GM12878 (cell line): Measurements from ENCODE around the gene ALCAM. TPM values are rescaled to one million over a fixed set of nuclear protein-coding genes. Genes with fewer than 3 reads are reported as not detected.

Experiments
- BHLHE40 ChIP-seq, 2 experiments: fragments of 450-650 bp in 1 of 2; IDR thresholded peaks; 2 replicates each; pipeline ENCODE4 v1.6.1; 2011 to 2017; ENCODE audit warnings: low read depth in 2 of 2, borderline replicate concordance in 1 of 2, improper control_type of control experiment in 1 of 2, low read length in 1 of 2, mild to moderate bottlenecking in 1 of 2
- HDAC2 ChIP-seq: fragments of 200-600 bp; sonication (generic); IDR thresholded peaks from 2 replicates; pipeline ENCODE4 v1.6.1; 2017
- NR2C2 ChIP-seq: IDR thresholded peaks from 2 replicates; pipeline ENCODE4 v1.6.1; 2011; ENCODE audit warnings: borderline replicate concordance, low read depth; ENCODE audit not compliant: control insufficient read depth, insufficient read length
- polyA plus RNA-seq, 11 experiments: library from polyadenylated mRNA; depleted of rRNA in 4 of 11; unstranded in 6 of 11; stranded (reverse) in 5 of 11; fragments of >200 nt; fragmentation: Nextera tagmentation in 4 of 11; fragmentation: Illumina TruSeq in 1 of 11; extraction: Ambion mirVana in 4 of 11; extraction: Trizol in 1 of 11; gene quantifications; 1 replicate in 1 of 11; 2 replicates in 10 of 11; pipeline versions ENCODE4 v1.2.1 to v1.2.3, GENCODE V29; 2011 to 2016; ENCODE audit warnings: inconsistent platforms in 2 of 11, missing spikeins in 2 of 11, low read depth in 1 of 11
- total RNA-seq, 4 experiments: library from RNA; depleted of rRNA in 3 of 4; stranded (reverse); fragments of >200 nt in 3 of 4; fragmentation: Illumina TruSeq in 1 of 4; extraction: Trizol in 1 of 4; gene quantifications; 2 replicates each; pipeline versions ENCODE4 v1.2.1 to v1.2.3, GENCODE V29; 2013 to 2021
- TF ChIP-seq, protein P1 (sequence below): fragments of 150-350 bp; IDR thresholded peaks from 2 replicates; pipeline ENCODE4 v1.6.1; 2016; ENCODE audit warnings: low read depth, low read length
- TF ChIP-seq, protein P2 (sequence below): fragments of 450-650 bp; formaldehyde crosslinking; IDR thresholded peaks from 2 replicates; pipeline ENCODE4 v1.5.0; 2022; ENCODE audit warnings: mild to moderate bottlenecking, missing genetic modification characterization

Gene ALCAM
- total and polyA plus RNA-seq, 10 of the 15 experiments (the other 5 are each of a cell fraction or from before 2014, with no cell fraction given), result 12.2 to 54.2 (median 32.6) TPM

DNA sequence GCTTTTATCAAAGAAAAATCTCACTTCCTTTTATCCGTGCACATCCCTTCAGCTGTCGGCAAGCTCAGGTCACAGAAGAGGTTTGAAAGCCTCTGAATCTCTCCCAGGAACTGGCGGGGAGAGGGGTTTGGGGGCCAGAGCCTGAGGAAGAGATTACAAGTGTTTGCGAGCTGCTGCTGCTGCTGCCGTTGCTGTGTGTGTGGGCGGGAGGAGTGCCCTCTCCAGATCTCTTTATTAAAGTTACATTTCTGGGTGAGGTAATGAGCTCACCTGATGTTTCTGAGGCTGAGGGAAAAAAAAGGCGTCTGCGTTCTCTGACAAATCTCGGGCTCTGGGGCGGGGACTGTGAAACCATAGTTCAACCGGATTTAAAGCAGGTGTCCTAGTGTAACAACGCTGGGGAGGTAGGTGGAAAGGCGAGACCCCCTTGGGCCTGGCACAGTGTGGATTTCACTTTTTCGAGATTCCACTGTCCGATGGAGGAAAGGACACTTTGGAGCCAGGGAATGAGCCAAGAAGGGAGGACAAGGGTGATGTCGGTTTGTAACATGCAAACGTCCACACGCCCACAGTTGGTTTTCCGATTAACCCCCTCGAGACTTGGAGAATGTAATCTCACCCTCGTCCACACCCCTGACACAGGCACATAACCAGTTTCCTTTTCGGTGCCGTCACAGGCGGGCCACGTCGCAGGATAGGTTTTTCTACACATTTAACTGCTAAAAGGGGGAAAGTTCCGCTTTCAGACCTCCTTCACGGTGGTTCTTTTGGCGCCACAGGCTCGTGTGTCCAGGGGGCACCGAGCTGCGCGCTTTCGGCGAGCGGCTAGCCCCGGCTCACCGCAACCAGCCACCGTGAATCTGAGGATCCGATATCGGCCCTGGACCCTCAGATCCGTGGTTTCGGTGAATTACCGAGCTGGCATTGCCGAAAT, 2.1 kb downstream of the ALCAM start (continued):
- TF ChIP-seq, protein P1, sequence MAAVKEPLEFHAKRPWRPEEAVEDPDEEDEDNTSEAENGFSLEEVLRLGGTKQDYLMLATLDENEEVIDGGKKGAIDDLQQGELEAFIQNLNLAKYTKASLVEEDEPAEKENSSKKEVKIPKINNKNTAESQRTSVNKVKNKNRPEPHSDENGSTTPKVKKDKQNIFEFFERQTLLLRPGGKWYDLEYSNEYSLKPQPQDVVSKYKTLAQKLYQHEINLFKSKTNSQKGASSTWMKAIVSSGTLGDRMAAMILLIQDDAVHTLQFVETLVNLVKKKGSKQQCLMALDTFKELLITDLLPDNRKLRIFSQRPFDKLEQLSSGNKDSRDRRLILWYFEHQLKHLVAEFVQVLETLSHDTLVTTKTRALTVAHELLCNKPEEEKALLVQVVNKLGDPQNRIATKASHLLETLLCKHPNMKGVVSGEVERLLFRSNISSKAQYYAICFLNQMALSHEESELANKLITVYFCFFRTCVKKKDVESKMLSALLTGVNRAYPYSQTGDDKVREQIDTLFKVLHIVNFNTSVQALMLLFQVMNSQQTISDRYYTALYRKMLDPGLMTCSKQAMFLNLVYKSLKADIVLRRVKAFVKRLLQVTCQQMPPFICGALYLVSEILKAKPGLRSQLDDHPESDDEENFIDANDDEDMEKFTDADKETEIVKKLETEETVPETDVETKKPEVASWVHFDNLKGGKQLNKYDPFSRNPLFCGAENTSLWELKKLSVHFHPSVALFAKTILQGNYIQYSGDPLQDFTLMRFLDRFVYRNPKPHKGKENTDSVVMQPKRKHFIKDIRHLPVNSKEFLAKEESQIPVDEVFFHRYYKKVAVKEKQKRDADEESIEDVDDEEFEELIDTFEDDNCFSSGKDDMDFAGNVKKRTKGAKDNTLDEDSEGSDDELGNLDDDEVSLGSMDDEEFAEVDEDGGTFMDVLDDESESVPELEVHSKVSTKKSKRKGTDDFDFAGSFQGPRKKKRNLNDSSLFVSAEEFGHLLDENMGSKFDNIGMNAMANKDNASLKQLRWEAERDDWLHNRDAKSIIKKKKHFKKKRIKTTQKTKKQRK, result no peak
- peak; percentile 24 to 60; a peak in 3 of 4 replicates for TF ChIP-seq BHLHE40 (IDR thresholded peaks at IDR 0.05; ENCODE audit: borderline replicate concordance in 1 of 2, low read depth in 2 of 2, low read length in 1 of 2)
- TF ChIP-seq NR2C2, result no peak
- TF ChIP-seq, protein P2, sequence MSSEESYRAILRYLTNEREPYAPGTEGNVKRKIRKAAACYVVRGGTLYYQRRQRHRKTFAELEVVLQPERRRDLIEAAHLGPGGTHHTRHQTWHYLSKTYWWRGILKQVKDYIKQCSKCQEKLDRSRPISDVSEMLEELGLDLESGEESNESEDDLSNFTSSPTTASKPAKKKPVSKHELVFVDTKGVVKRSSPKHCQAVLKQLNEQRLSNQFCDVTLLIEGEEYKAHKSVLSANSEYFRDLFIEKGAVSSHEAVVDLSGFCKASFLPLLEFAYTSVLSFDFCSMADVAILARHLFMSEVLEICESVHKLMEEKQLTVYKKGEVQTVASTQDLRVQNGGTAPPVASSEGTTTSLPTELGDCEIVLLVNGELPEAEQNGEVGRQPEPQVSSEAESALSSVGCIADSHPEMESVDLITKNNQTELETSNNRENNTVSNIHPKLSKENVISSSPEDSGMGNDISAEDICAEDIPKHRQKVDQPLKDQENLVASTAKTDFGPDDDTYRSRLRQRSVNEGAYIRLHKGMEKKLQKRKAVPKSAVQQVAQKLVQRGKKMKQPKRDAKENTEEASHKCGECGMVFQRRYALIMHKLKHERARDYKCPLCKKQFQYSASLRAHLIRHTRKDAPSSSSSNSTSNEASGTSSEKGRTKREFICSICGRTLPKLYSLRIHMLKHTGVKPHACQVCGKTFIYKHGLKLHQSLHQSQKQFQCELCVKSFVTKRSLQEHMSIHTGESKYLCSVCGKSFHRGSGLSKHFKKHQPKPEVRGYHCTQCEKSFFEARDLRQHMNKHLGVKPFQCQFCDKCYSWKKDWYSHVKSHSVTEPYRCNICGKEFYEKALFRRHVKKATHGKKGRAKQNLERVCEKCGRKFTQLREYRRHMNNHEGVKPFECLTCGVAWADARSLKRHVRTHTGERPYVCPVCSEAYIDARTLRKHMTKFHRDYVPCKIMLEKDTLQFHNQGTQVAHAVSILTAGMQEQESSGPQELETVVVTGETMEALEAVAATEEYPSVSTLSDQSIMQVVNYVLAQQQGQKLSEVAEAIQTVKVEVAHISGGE (CRISPR knock-in tag), result no peak
- no peak for TF ChIP-seq HDAC2
